Dendritic cell treated with granulocyte-macrophage colony-stimulating factor and Interleukin-4, amounts not matched to agents 40 ng/mL and 50 ng/mL, for 4 days (primary cell): ENCODE data around the gene VSIG4.

Experiments
- H3K27ac Mint-ChIP-seq: one replicate; pipeline ENCODE4 v1.8.0; 2022; ENCODE audit warnings: mild to moderate bottlenecking, mixed read lengths
- H3K27me3 Mint-ChIP-seq: one replicate; pipeline ENCODE4 v1.8.0; 2022; ENCODE audit warnings: mild to moderate bottlenecking, mixed read lengths
- H3K36me3 Mint-ChIP-seq: one replicate; pipeline ENCODE4 v1.8.0; 2022; ENCODE audit warnings: low read depth, mixed read lengths
- H3K4me1 Mint-ChIP-seq: one replicate; pipeline ENCODE4 v1.8.0; 2022; ENCODE audit warnings: low read depth, mixed read lengths
- H3K4me3 Mint-ChIP-seq: one replicate; pipeline ENCODE4 v1.8.0; 2022; ENCODE audit warnings: mild to moderate bottlenecking, moderate library complexity, mixed read lengths
- H3K9me3 Mint-ChIP-seq: one replicate; pipeline ENCODE4 v1.8.0; 2022; ENCODE audit warnings: mixed read lengths
- intact Hi-C: fragments of 100-400 bp; cut with micrococcal nuclease; formaldehyde crosslinking; loops from one replicate; pipeline ENCODE4 v1.15.0; 2022

VSIG4 gene

GRCh38 chrX:66009231-66009845 is 30.5 kb downstream of the VSIG4 start:
- peaks cover 50% of the 10 kb centered on the region for H3K4me1 Mint-ChIP-seq
- intact Hi-C loops: no loop called here
- no peaks in the 10 kb centered on the region for H3K36me3 Mint-ChIP-seq
- H3K4me3 Mint-ChIP-seq: no peak overlapping the region
- H3K9me3 Mint-ChIP-seq: no peaks in the 10 kb centered on the region
- H3K27me3 Mint-ChIP-seq: peaks cover 8% of the 10 kb centered on the region
- H3K27ac Mint-ChIP-seq: no peak overlapping the region

GRCh38 chrX:66008328-66008970 is 31.4 kb downstream of the VSIG4 start:
- Mint-ChIP-seq H3K27ac (no peak overlapping the region), H3K27me3 (peaks cover 8% of the 10 kb centered on the region), H3K4me1 (peaks cover 53% of the 10 kb centered on the region), H3K36me3 (no peaks in the 10 kb centered on the region), H3K9me3 (no peaks in the 10 kb centered on the region), H3K4me3 (no peak overlapping the region)
- intact Hi-C loops: no loop called here

GRCh38 chrX:66007851-66008250 is 32.0 kb downstream of the VSIG4 start:
- no peaks in the 10 kb centered on the region for H3K9me3 Mint-ChIP-seq

GRCh38 chrX:66005830-66006449 is 33.9 kb downstream of the VSIG4 start:
- Mint-ChIP-seq H3K4me1 (peaks cover 53% of the 10 kb centered on the region), H3K36me3 (no peaks in the 10 kb centered on the region), H3K9me3 (no peaks in the 10 kb centered on the region), H3K27ac (peak overlapping the region; percentile 66), H3K4me3 (peak overlapping the region; percentile 42), H3K27me3 (peaks cover 7% of the 10 kb centered on the region)
- intact Hi-C loops: no loop called here

More at GRCh38 chrX:66007851-66008250, 32.0 kb downstream of the VSIG4 start:
- no peak overlapping the region for H3K4me3 Mint-ChIP-seq
- H3K4me1 Mint-ChIP-seq: peaks cover 54% of the 10 kb centered on the region
- H3K27ac Mint-ChIP-seq: no peak overlapping the region
- peaks cover 8% of the 10 kb centered on the region for H3K27me3 Mint-ChIP-seq
- no peaks in the 10 kb centered on the region for H3K36me3 Mint-ChIP-seq
- intact Hi-C loops: no loop called here

- Mint-ChIP-seq H3K27ac (peak overlapping the region; percentile 66), H3K4me1 (peaks cover 50% of the 10 kb centered on the region), H3K36me3 (no peaks in the 10 kb centered on the region), H3K4me3 (no peak overlapping the region), H3K9me3 (no peaks in the 10 kb centered on the region), H3K27me3 (peaks cover 4% of the 10 kb centered on the region)
- intact Hi-C loops: no loop called here
Observed at GRCh38 chrX:66004928-66005829, 34.7 kb downstream of the VSIG4 start.

- Mint-ChIP-seq H3K36me3 (no peaks in the 10 kb centered on the region), H3K4me3 (no peak overlapping the region), H3K4me1 (peaks cover 67% of the 10 kb centered on the region), H3K27me3 (peaks cover 7% of the 10 kb centered on the region), H3K27ac (no peak overlapping the region), H3K9me3 (no peaks in the 10 kb centered on the region)
- intact Hi-C loops: no loop called here
Observed at GRCh38 chrX:66002824-66003680, 36.8 kb downstream of the VSIG4 start.

- H3K27me3 Mint-ChIP-seq: peaks cover 7% of the 10 kb centered on the region
- no peaks in the 10 kb centered on the region for H3K9me3 Mint-ChIP-seq
- intact Hi-C loops: no loop called here
- H3K4me1 Mint-ChIP-seq: peaks cover 71% of the 10 kb centered on the region
- no peak overlapping the region for H3K27ac Mint-ChIP-seq
- H3K36me3 Mint-ChIP-seq: no peaks in the 10 kb centered on the region
- H3K4me3 Mint-ChIP-seq: no peak overlapping the region
Observed at GRCh38 chrX:66001596-66001995, 38.3 kb downstream of the VSIG4 start.

- Mint-ChIP-seq H3K9me3 (no peaks in the 10 kb centered on the region), H3K27me3 (peaks cover 7% of the 10 kb centered on the region), H3K4me3 (no peak overlapping the region), H3K36me3 (no peaks in the 10 kb centered on the region), H3K27ac (peak overlapping the region; percentile 60), H3K4me1 (peaks cover 72% of the 10 kb centered on the region)
- intact Hi-C loops: no loop called here
Observed at GRCh38 chrX:66000628-66001272, 39.1 kb downstream of the VSIG4 start.

GRCh38 chrX:66000178-66000577 is 39.7 kb downstream of the VSIG4 start:
- H3K9me3 Mint-ChIP-seq: no peaks in the 10 kb centered on the region
- H3K4me3 Mint-ChIP-seq: no peak overlapping the region
- intact Hi-C loops: no loop called here
- peaks cover 7% of the 10 kb centered on the region for H3K27me3 Mint-ChIP-seq
- peak overlapping the region; percentile 60 for H3K27ac Mint-ChIP-seq
- H3K36me3 Mint-ChIP-seq: no peaks in the 10 kb centered on the region
- peaks cover 67% of the 10 kb centered on the region for H3K4me1 Mint-ChIP-seq

GRCh38 chrX:65999563-66000148 is 40.2 kb downstream of the VSIG4 start:
- Mint-ChIP-seq H3K27me3 (peaks cover 7% of the 10 kb centered on the region), H3K4me1 (peaks cover 61% of the 10 kb centered on the region), H3K36me3 (no peaks in the 10 kb centered on the region), H3K9me3 (no peaks in the 10 kb centered on the region), H3K27ac (peak overlapping the region; percentile 60), H3K4me3 (no peak overlapping the region)
- intact Hi-C loops: loop anchor here (10.0 kb wide), 1 partner anchor 115 kb away; no protein-coding TSS in a partner anchor

- Mint-ChIP-seq H3K4me3 (no peak overlapping the region), H3K4me1 (peaks cover 56% of the 10 kb centered on the region), H3K27me3 (peaks cover 7% of the 10 kb centered on the region), H3K27ac (no peak overlapping the region), H3K9me3 (no peaks in the 10 kb centered on the region), H3K36me3 (no peaks in the 10 kb centered on the region)
- intact Hi-C loops: loop anchor here (10.0 kb wide), 1 partner anchor 116 kb away; no protein-coding TSS in a partner anchor
Observed at GRCh38 chrX:65999029-65999562, 40.8 kb downstream of the VSIG4 start.

GRCh38 chrX:65997978-65998717 is 41.7 kb downstream of the VSIG4 start:
- no peaks in the 10 kb centered on the region for H3K36me3 Mint-ChIP-seq
- no peak overlapping the region for H3K4me3 Mint-ChIP-seq
- no peaks in the 10 kb centered on the region for H3K9me3 Mint-ChIP-seq
- peaks cover 8% of the 10 kb centered on the region for H3K27me3 Mint-ChIP-seq
- H3K27ac Mint-ChIP-seq: peak overlapping the region; percentile 60
- intact Hi-C loops: loop anchor here (10.0 kb wide), 1 partner anchor 117 kb away; no protein-coding TSS in a partner anchor
- H3K4me1 Mint-ChIP-seq: peaks cover 54% of the 10 kb centered on the region
